OCI-LY1 (cell line): Measurements from ENCODE around the gene TCEAL4.

Experiments used
- H2AFZ ChIP-seq: fragments of 200-600 bp; sonication (generic), shearing (Covaris generic); 2 replicates; pipeline ENCODE4 v1.6.0; 2014; ENCODE audit warnings: antibody characterized with exemption, mild to moderate bottlenecking, low read length
- H3F3A ChIP-seq: fragments of 200-600 bp; sonication (generic), shearing (Covaris generic); 2 replicates; pipeline ENCODE4 v1.6.0; 2014; ENCODE audit warnings: mild to moderate bottlenecking, antibody characterized with exemption, low read length, moderate library complexity; ENCODE audit not compliant: insufficient read depth
- H3K27ac ChIP-seq: fragments of 200-600 bp; sonication (generic); 2 replicates; pipeline ENCODE4 v1.5.1; 2014; ENCODE audit warnings: low read length, mixed run types, mild to moderate bottlenecking, low read depth; ENCODE audit not compliant: poor library complexity, severe bottlenecking
- H3K27me3 ChIP-seq: fragments of 200-600 bp; sonication (generic); 2 replicates; pipeline ENCODE4 v1.6.0; 2014; ENCODE audit warnings: antibody characterized with exemption, mild to moderate bottlenecking, low read length, moderate library complexity; ENCODE audit not compliant: insufficient read depth
- H3K36me3 ChIP-seq: fragments of 200-600 bp; sonication (generic); 2 replicates; pipeline ENCODE4 v1.6.1; 2014; ENCODE audit warnings: mild to moderate bottlenecking, antibody characterized with exemption, low read length, moderate library complexity, mixed read lengths; ENCODE audit not compliant: insufficient read depth
- H3K4me1 ChIP-seq: fragments of 200-600 bp; sonication (generic); 2 replicates; pipeline ENCODE4 v1.5.1; 2014; ENCODE audit warnings: mild to moderate bottlenecking, low read length, moderate library complexity; ENCODE audit not compliant: insufficient read depth, severe bottlenecking
- H3K4me2 ChIP-seq: fragments of 200-600 bp; sonication (generic), shearing (Covaris generic); 2 replicates; pipeline ENCODE4 v1.6.1; 2014; ENCODE audit warnings: low read length
- H3K4me3 ChIP-seq: fragments of 200-600 bp; sonication (generic); 2 replicates; pipeline ENCODE4 v1.5.1; 2014; ENCODE audit warnings: low read length, low read depth, mild to moderate bottlenecking, mixed read lengths; ENCODE audit not compliant: poor library complexity, severe bottlenecking
- H3K79me2 ChIP-seq: fragments of 200-600 bp; shearing (Covaris generic); 2 replicates; pipeline ENCODE4 v1.6.1; 2016; ENCODE audit warnings: mixed run types, low read length, mixed read lengths; ENCODE audit not compliant: insufficient read depth
- H3K9ac ChIP-seq: fragments of 200-600 bp; sonication (generic), shearing (Covaris generic); 2 replicates; pipeline ENCODE4 v1.6.1; 2014; ENCODE audit warnings: mild to moderate bottlenecking, low read length, mixed read lengths
- H3K9me2 ChIP-seq: fragments of 200-600 bp; sonication (generic), shearing (Covaris generic); 2 replicates; pipeline ENCODE4 v1.6.1; 2014; ENCODE audit warnings: low read depth, mild to moderate bottlenecking, low read length, mixed read lengths
- H3K9me3 ChIP-seq: fragments of 200-600 bp; shearing (Covaris generic); 2 replicates; pipeline ENCODE4 v1.6.1; 2014; ENCODE audit warnings: low read length, mixed read lengths
- H4K20me1 ChIP-seq: fragments of 200-600 bp; sonication (generic), shearing (Covaris generic); 2 replicates; pipeline ENCODE4 v1.6.0; 2016; ENCODE audit warnings: mild to moderate bottlenecking, low read length; ENCODE audit not compliant: insufficient read depth
- EZH2 ChIP-seq: fragments of 200-600 bp; sonication (generic), shearing (Covaris generic); IDR thresholded peaks from 2 replicates; pipeline ENCODE4 v1.8.0; 2017; ENCODE audit warnings: borderline replicate concordance, mixed run types, mild to moderate bottlenecking, antibody characterized with exemption, low read length, moderate library complexity, mixed read lengths
- TF ChIP-seq, protein P1 (sequence below): fragments of 200-600 bp; sonication (generic), shearing (Covaris generic); IDR thresholded peaks from 2 replicates; pipeline ENCODE4 v1.5.1; 2017; ENCODE audit warnings: mild to moderate bottlenecking, antibody characterized with exemption, low read length, moderate library complexity, mixed read lengths

Gene TCEAL4

GRCh38 chrX:103628386-103629317 is 43.3 kb downstream of the TCEAL4 start, which contains the start of gene TCEAL1:
Gene TCEAL1 (plus strand): TSS chrX:103628975. CDS start chrX:103629917, 942 bp downstream.
- peak within 1 kb of the TSS; percentile 20; the same call in 1 of the 2 replicates for H3K9ac ChIP-seq
- H3K27me3 ChIP-seq = no peaks in the 10 kb centered on the region
- no peaks in the 10 kb centered on the region for H3K9me3 ChIP-seq
- H3K4me1 ChIP-seq = no peaks in the 10 kb centered on the region
- H3K27ac ChIP-seq = no peak within 1 kb of the TSS
- no peaks in the 10 kb centered on the region for H3K9me2 ChIP-seq
- no peaks in the 10 kb centered on the region for H3F3A ChIP-seq
- no peaks in the 10 kb centered on the region for H3K79me2 ChIP-seq
- H2AFZ ChIP-seq = no peak within 1 kb of the TSS
- peak within 1 kb of the TSS; percentile 51 for H3K4me2 ChIP-seq
- H3K4me3 ChIP-seq = peak within 1 kb of the TSS; percentile 49
- no peaks in the 10 kb centered on the region for H3K36me3 ChIP-seq
- H4K20me1 ChIP-seq = no peaks in the 10 kb centered on the region
- no peak for TF ChIP-seq EZH2
- TF ChIP-seq, protein P1, sequence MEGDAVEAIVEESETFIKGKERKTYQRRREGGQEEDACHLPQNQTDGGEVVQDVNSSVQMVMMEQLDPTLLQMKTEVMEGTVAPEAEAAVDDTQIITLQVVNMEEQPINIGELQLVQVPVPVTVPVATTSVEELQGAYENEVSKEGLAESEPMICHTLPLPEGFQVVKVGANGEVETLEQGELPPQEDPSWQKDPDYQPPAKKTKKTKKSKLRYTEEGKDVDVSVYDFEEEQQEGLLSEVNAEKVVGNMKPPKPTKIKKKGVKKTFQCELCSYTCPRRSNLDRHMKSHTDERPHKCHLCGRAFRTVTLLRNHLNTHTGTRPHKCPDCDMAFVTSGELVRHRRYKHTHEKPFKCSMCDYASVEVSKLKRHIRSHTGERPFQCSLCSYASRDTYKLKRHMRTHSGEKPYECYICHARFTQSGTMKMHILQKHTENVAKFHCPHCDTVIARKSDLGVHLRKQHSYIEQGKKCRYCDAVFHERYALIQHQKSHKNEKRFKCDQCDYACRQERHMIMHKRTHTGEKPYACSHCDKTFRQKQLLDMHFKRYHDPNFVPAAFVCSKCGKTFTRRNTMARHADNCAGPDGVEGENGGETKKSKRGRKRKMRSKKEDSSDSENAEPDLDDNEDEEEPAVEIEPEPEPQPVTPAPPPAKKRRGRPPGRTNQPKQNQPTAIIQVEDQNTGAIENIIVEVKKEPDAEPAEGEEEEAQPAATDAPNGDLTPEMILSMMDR = no peak

DNA sequence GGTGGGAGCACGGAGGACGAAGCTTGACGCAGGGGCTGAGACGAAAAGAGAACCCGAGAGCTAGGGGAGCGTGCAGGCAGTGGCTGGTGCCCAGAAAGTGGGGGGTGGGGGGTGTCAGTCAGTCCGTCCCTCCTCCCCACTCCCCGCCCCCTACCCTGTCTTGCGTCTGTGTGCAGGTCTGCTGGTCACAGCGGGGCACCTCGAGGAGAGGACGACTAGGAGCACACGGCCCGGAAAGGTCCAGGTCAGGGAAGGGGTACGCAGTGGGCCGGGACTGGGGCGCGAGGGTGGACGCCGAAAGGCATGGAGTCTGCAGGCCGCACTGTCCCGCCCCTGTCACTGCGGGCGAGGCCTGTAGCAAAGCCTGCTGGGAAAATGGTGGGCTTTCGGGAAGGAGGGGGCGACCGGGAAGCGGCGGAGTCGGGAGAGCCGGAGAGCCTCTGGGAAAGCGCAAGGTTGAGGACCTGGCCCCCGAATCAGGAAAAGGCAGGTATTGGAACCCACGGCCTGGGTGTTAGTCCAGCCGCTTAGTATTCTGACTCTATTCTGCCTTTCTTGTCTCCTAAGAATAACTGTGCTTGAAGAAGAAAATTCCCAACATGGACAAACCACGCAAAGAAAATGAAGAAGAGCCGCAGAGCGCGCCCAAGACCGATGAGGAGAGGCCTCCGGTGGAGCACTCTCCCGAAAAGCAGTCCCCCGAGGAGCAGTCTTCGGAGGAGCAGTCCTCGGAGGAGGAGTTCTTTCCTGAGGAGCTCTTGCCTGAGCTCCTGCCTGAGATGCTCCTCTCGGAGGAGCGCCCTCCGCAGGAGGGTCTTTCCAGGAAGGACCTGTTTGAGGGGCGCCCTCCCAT is 44.2 kb downstream of the TCEAL4 start:
- Histone ChIP-seq H3K4me1 (no peaks in the 10 kb centered on the region), H3K27me3 (no peaks in the 10 kb centered on the region), H3K79me2 (no peaks in the 10 kb centered on the region), H2AFZ (no peak overlapping the region), H3F3A (no peaks in the 10 kb centered on the region), H3K4me3 (peak overlapping the region; percentile 49), H3K4me2 (peak overlapping the region; percentile 51), H3K9me2 (no peaks in the 10 kb centered on the region), H3K9me3 (no peaks in the 10 kb centered on the region), H3K36me3 (no peaks in the 10 kb centered on the region), H4K20me1 (no peaks in the 10 kb centered on the region), H3K9ac (peak overlapping the region; percentile 20; the same call in 1 of the 2 replicates), H3K27ac (no peak overlapping the region)
- TF ChIP-seq, protein P1 = no peak
- TF ChIP-seq EZH2 = no peak

DNA sequence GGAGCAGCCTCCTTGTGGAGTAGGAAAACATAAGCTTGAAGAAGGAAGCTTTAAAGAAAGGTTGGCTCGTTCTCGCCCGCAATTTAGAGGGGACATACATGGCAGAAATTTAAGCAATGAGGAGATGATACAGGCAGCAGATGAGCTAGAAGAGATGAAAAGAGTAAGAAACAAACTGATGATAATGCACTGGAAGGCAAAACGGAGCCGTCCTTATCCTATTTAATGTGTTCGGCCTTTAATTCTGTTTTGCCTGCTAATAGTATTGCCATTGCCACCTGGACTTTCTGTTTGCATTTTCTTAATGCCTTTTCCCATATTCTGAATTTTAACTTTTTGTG is 44.8 kb downstream of the TCEAL4 start:
- Histone ChIP-seq H3K4me3 (no peak overlapping the region), H3K36me3 (no peaks in the 10 kb centered on the region), H3K27ac (no peak overlapping the region), H3K9me3 (no peaks in the 10 kb centered on the region), H3F3A (no peaks in the 10 kb centered on the region), H3K9ac (no peak overlapping the region), H2AFZ (no peak overlapping the region), H3K9me2 (no peaks in the 10 kb centered on the region), H4K20me1 (no peaks in the 10 kb centered on the region), H3K4me2 (no peak overlapping the region), H3K4me1 (no peaks in the 10 kb centered on the region), H3K27me3 (no peaks in the 10 kb centered on the region), H3K79me2 (no peaks in the 10 kb centered on the region)
- TF ChIP-seq, protein P1 = no peak
